GM23338 (cell line): Measurements from ENCODE around the gene ARHGAP36. TPM values are rescaled to one million over a fixed set of nuclear protein-coding genes. Genes with fewer than 3 reads are reported as not detected.

Experiments used
- EZH2 ChIP-seq: fragments of 200-600 bp; sonication (generic); IDR thresholded peaks from one replicate; pipeline ENCODE4 v1.8.0; 2017; ENCODE audit warnings: antibody characterized with exemption, mild to moderate bottlenecking, low read depth; ENCODE audit not compliant: unreplicated experiment
- NANOG ChIP-seq: IDR thresholded peaks from 2 replicates; pipeline ENCODE4 v1.6.1; 2016; ENCODE audit warnings: antibody characterized with exemption, borderline replicate concordance
- REST ChIP-seq: IDR thresholded peaks from one replicate; pipeline ENCODE4 v1.6.1; 2018; ENCODE audit warnings: antibody characterized with exemption; ENCODE audit not compliant: unreplicated experiment
- STAT1 ChIP-seq: IDR thresholded peaks from one replicate; pipeline ENCODE4 v1.6.1; 2016; ENCODE audit warnings: antibody characterized with exemption; ENCODE audit not compliant: unreplicated experiment
- ZNF114 ChIP-seq: fragments of 250-450 bp; sonication (Bioruptor Pico); IDR thresholded peaks from 2 replicates; pipeline ENCODE4 v1.5.0; 2020; ENCODE audit warnings: mild to moderate bottlenecking, moderate library complexity
- ZNF462 ChIP-seq: fragments of 250-450 bp; sonication (Bioruptor Pico); IDR thresholded peaks from 2 replicates; pipeline ENCODE4 v1.5.0; 2020; ENCODE audit warnings: mild to moderate bottlenecking, moderate library complexity
- polyA plus RNA-seq: library from polyadenylated mRNA; unstranded; fragments of >200 nt; fragmentation: Nextera tagmentation; extraction: Ambion mirVana; gene quantifications from 2 replicates; pipeline ENCODE4 v1.2.1, GENCODE V29; 2016
- total RNA-seq: library from RNA; depleted of rRNA; stranded (reverse); fragments of >200 nt; shearing (Covaris generic); gene quantifications from 2 replicates; pipeline ENCODE4 v1.2.3, GENCODE V29; 2014

ARHGAP36 gene
- total and polyA plus RNA-seq, 2 experiments from 2014 or later, result 0.21 TPM; not detected in 1

GRCh38 chrX:131083510-131084142, 25.5 kb downstream of the ARHGAP36 start (continued):
- TF ChIP-seq ZNF462 (CRISPR knock-in tag), result no peak
- TF ChIP-seq EZH2, result peak; percentile 56
- TF ChIP-seq ZNF114 (CRISPR knock-in tag), result no peak
- TF ChIP-seq STAT1, result no peak
- no peak for TF ChIP-seq NANOG
- TF ChIP-seq REST, result no peak
